ENCODE measurements around the gene ITPR3. TPM values are rescaled to one million over a fixed set of nuclear protein-coding genes. Genes with fewer than 3 reads are reported as not detected.

ITPR3 gene
- total RNA-seq, 6 donors from 2014 or later, result 95.6 to 179 (median 137) TPM

- 41 to 45% methylated on average over 7 to 12 of the region's 12 CpGs for WGBS, 2 donors
- peak overlapping the region in 3 of 4 donors; percentile 68 to 84 (median 71) for H3K4me3 ChIP-seq
- ATAC-seq (ENCODE audit: low FRiP score in 2 of 2), result peak; percentile 15 to 52
These were observed 1.6 kb downstream of the ITPR3 start for GRCh38 chr6:33622456-33623431.

GRCh38 chr6:33623895-33624381 is 2.8 kb downstream of the ITPR3 start:
- Histone ChIP-seq H3K27ac (peak overlapping the region; percentile 22 to 90 (median 60)), H3K4me3 (peak overlapping the region in 2 of 4 donors; percentile 2 to 10), H3K27me3 (peaks cover 0 to 8% (median 0%) of the 10 kb centered on the region in 4 donors), H3K36me3 (peaks cover 0 to 29% (median 0%) of the 10 kb centered on the region in 4 donors), H3K9me3 (no peaks in the 10 kb centered on the region), H3K4me1 (peaks cover 40 to 87% (median 59%) of the 10 kb centered on the region in 4 donors)
- no peak for DNase-seq
- no peak for ATAC-seq (ENCODE audit: low FRiP score in 2 of 2)
- 68 to 76% methylated on average over 6 of the region's 6 CpGs for WGBS, 2 donors
- TF ChIP-seq CTCF (IDR thresholded peaks at IDR 0.05) (no peak), POLR2A (IDR thresholded peaks at IDR 0.05) (no peak)

More at GRCh38 chr6:33622456-33623431, 1.6 kb downstream of the ITPR3 start:
- Histone ChIP-seq H3K9me3 (no peaks in the 10 kb centered on the region), H3K36me3 (peaks cover 0 to 29% (median 0%) of the 10 kb centered on the region in 4 donors), H3K27ac (peak overlapping the region; percentile 90 to 94 (median 93)), H3K4me1 (peaks cover 38 to 77% (median 48%) of the 10 kb centered on the region in 4 donors), H3K27me3 (peaks cover 0 to 8% (median 0%) of the 10 kb centered on the region in 4 donors)
- peak in 1 of 2 donors; percentile 77 for DNase-seq
- TF ChIP-seq POLR2AphosphoS5 (IDR thresholded peaks at IDR 0.05), result peak in 1 of 2 donors; percentile 40
- TF ChIP-seq EP300 (IDR thresholded peaks at IDR 0.05), result peak in 1 of 4 donors; percentile 55
- no peak for TF ChIP-seq CTCF (IDR thresholded peaks at IDR 0.05)
- TF ChIP-seq POLR2A (IDR thresholded peaks at IDR 0.05), result peak in 2 of 4 donors; percentile 11 to 19

GRCh38 chr6:33624856-33625255 is 3.7 kb downstream of the ITPR3 start:
- H3K9me3 ChIP-seq, result no peaks in the 10 kb centered on the region
- DNase-seq (no peak), ATAC-seq (ENCODE audit: low FRiP score in 2 of 2) (no peak)
- peaks cover 30 to 80% (median 51%) of the 10 kb centered on the region in 4 donors for H3K4me1 ChIP-seq
- peaks cover 0 to 8% (median 0%) of the 10 kb centered on the region in 4 donors for H3K27me3 ChIP-seq
- WGBS, 2 donors, result 54 to 55% methylated on average over 4 of the region's 4 CpGs
- peak overlapping the region; percentile 22 to 90 (median 49) for H3K27ac ChIP-seq
- peaks cover 0 to 29% (median 0%) of the 10 kb centered on the region in 4 donors for H3K36me3 ChIP-seq
- TF ChIP-seq POLR2AphosphoS5 (IDR thresholded peaks at IDR 0.05) (no peak), EP300 (IDR thresholded peaks at IDR 0.05) (no peak), POLR2A (IDR thresholded peaks at IDR 0.05) (no peak), CTCF (IDR thresholded peaks at IDR 0.05) (no peak)
- no peak overlapping the region for H3K4me3 ChIP-seq

GRCh38 chr6:33627876-33628275 is 6.8 kb downstream of the ITPR3 start:
- DNase-seq, result no peak
- peaks cover 0 to 29% (median 0%) of the 10 kb centered on the region in 4 donors for H3K36me3 ChIP-seq
- H3K4me3 ChIP-seq, result no peak overlapping the region
- ATAC-seq (ENCODE audit: low FRiP score in 2 of 2), result peak; percentile 52 to 56
- H3K27ac ChIP-seq, result peak overlapping the region; percentile 19 to 69 (median 48)
- no peaks in the 10 kb centered on the region for H3K27me3 ChIP-seq
- WGBS, 2 donors, result 56 to 58% methylated on average over 3 to 5 of the region's 5 CpGs
- TF ChIP-seq EP300 (IDR thresholded peaks at IDR 0.05) (no peak), CTCF (IDR thresholded peaks at IDR 0.05) (peak in 1 of 6 experiments; percentile 19)
- H3K9me3 ChIP-seq, result no peaks in the 10 kb centered on the region
- H3K4me1 ChIP-seq, result peaks cover 38 to 76% (median 57%) of the 10 kb centered on the region in 4 donors
